IMR-90 (cell line): ENCODE results near the gene MAP2K5. TPM values are rescaled to one million over a fixed set of nuclear protein-coding genes. Genes with fewer than 3 reads are reported as not detected.

Experiments used
- ATAC-seq: fragments of 200-7000 bp; cut with Tn5 transposase; 2 replicates; pipeline ENCODE4 v1.9.1; 2020; ENCODE audit warnings: low read depth, mild to moderate bottlenecking, moderate library complexity
- BruUV-seq: library from RNA; stranded (reverse); fragments of 400-500 nt; replicated peaks from 2 replicates; lab custom pipeline; 2021; lab: Mats Ljungman, UMichigan
- CTCF ChIA-PET: fragments of 300-600 bp; formaldehyde crosslinking; extraction: SDS; loops from one replicate; lab custom pipeline; 2021; ENCODE audit warnings: antibody characterized with exemption; lab: Yijun Ruan, JAX
- POLR2A ChIA-PET: fragments of 300-600 bp; sonication (Branson Sonifier 250); formaldehyde crosslinking; loops from one replicate; lab custom pipeline; 2022; ENCODE audit warnings: antibody characterized with exemption; ENCODE audit not compliant: unreplicated experiment; lab: Charles Lee
- DNase-seq: peaks from one replicate; pipeline ENCODE4 v3.0.0; 2013
- H2AFZ ChIP-seq: replicated peaks from 2 replicates; pipeline ENCODE3; 2013; ENCODE audit warnings: low read length, mild to moderate bottlenecking; ENCODE audit not compliant: poor library complexity
- H2AK5ac ChIP-seq: 2 replicates; pipeline ENCODE4 v1.6.1; 2013; ENCODE audit warnings: low read depth, low read length, inconsistent platforms
- H2AK9ac ChIP-seq: replicated peaks from 2 replicates; pipeline ENCODE3; 2013; ENCODE audit warnings: mild to moderate bottlenecking, low read depth, low read length, moderate library complexity; ENCODE audit not compliant: poor library complexity
- H2BK120ac ChIP-seq: 2 replicates; pipeline ENCODE4 v1.6.1; 2013; ENCODE audit warnings: low read depth, low read length, inconsistent platforms
- H2BK15ac ChIP-seq: 3 replicates; pipeline ENCODE4 v1.6.1; 2013; ENCODE audit warnings: low read depth, low read length, inconsistent platforms
- H2BK20ac ChIP-seq: 2 replicates; pipeline ENCODE4 v1.6.1; 2013; ENCODE audit warnings: low read depth, mild to moderate bottlenecking, inconsistent platforms, low read length, moderate library complexity
- H2BK5ac ChIP-seq: 2 replicates; pipeline ENCODE4 v1.6.1; 2013; ENCODE audit warnings: mild to moderate bottlenecking, low read depth, low read length, inconsistent platforms; ENCODE audit not compliant: poor library complexity, severe bottlenecking
- H3K14ac ChIP-seq: replicated peaks from 2 replicates; pipeline ENCODE4 v1.6.1; 2013; ENCODE audit warnings: low read depth, low read length, inconsistent platforms
- H3K18ac ChIP-seq: 2 replicates; pipeline ENCODE4 v1.6.1; 2013; ENCODE audit warnings: low read depth, low read length, control low read depth
- H3K23ac ChIP-seq: 2 replicates; pipeline ENCODE4 v1.6.1; 2013; ENCODE audit warnings: low read depth, low read length, inconsistent platforms
- H3K27ac ChIP-seq: 2 replicates; pipeline ENCODE4 v1.5.1; 2013; ENCODE audit warnings: mild to moderate bottlenecking, control low read depth, low read length; ENCODE audit not compliant: insufficient read depth
- H3K27me3 ChIP-seq: 2 replicates; pipeline ENCODE4 v1.6.1; 2013; ENCODE audit warnings: low read length; ENCODE audit not compliant: control insufficient read depth, insufficient read depth
- H3K36me3 ChIP-seq: 2 replicates; pipeline ENCODE4 v1.6.1; 2013; ENCODE audit warnings: low read length, mixed read lengths; ENCODE audit not compliant: control insufficient read depth, insufficient read depth
- H3K4ac ChIP-seq: 2 replicates; pipeline ENCODE4 v1.6.1; 2013; ENCODE audit warnings: low read depth, low read length, inconsistent platforms
- H3K4me1 ChIP-seq: 2 replicates; pipeline ENCODE4 v1.6.1; 2013; ENCODE audit warnings: low read length, mixed read lengths; ENCODE audit not compliant: control insufficient read depth, insufficient read depth
- H3K4me2 ChIP-seq: 2 replicates; pipeline ENCODE4 v1.6.1; 2013; ENCODE audit warnings: low read depth, mild to moderate bottlenecking, control low read depth, low read length, moderate library complexity
- H3K4me3 ChIP-seq: 2 replicates; pipeline ENCODE4 v1.5.1; 2013; ENCODE audit warnings: low read depth, mild to moderate bottlenecking, control low read depth, low read length, moderate library complexity; ENCODE audit not compliant: insufficient read depth
- H3K56ac ChIP-seq: 2 replicates; pipeline ENCODE4 v1.6.1; 2013; ENCODE audit warnings: low read length, inconsistent platforms; ENCODE audit not compliant: insufficient read depth; ENCODE audit errors: extremely low read depth
- H3K79me1 ChIP-seq, 2 experiments: 2 replicates each; pipeline ENCODE4 v1.6.1; 2013; ENCODE audit warnings: low read length in 2 of 2, inconsistent platforms in 1 of 2, low read depth in 1 of 2
- H3K9ac ChIP-seq: 2 replicates; pipeline ENCODE4 v1.6.1; 2013; ENCODE audit warnings: low read depth, low read length, control low read depth
- H3K9me1 ChIP-seq: 2 replicates; pipeline ENCODE4 v1.6.1; 2013; ENCODE audit warnings: low read length, inconsistent platforms; ENCODE audit not compliant: insufficient read depth
- H3K9me3 ChIP-seq: 2 replicates; pipeline ENCODE4 v1.6.1; 2013; ENCODE audit warnings: low read length; ENCODE audit not compliant: control insufficient read depth, insufficient read depth
- H4K20me1 ChIP-seq: 2 replicates; pipeline ENCODE4 v1.6.1; 2013; ENCODE audit warnings: low read length, inconsistent platforms; ENCODE audit not compliant: insufficient read depth
- H4K5ac ChIP-seq: 2 replicates; pipeline ENCODE4 v1.6.1; 2013; ENCODE audit warnings: mild to moderate bottlenecking, low read depth, low read length, control low read depth
- H4K8ac ChIP-seq, 2 experiments: 2 replicates each; pipeline ENCODE4 v1.6.1; 2013; ENCODE audit warnings: low read depth in 2 of 2, low read length in 2 of 2, control low read depth in 1 of 2, inconsistent platforms in 1 of 2
- H4K91ac ChIP-seq: 2 replicates; pipeline ENCODE4 v1.6.1; 2013; ENCODE audit warnings: low read depth, low read length, inconsistent platforms; ENCODE audit not compliant: insufficient read depth
- BHLHE40 ChIP-seq: fragments of 150-350 bp; IDR thresholded peaks from 2 replicates; pipeline ENCODE4 v1.6.1; 2016; ENCODE audit warnings: mild to moderate bottlenecking, low read depth, low read length
- CEBPB ChIP-seq: IDR thresholded peaks from 2 replicates; pipeline ENCODE4 v1.6.1; 2012; ENCODE audit warnings: low read depth, low read length, improper control_type of control experiment
- CHD1 ChIP-seq: IDR thresholded peaks from 2 replicates; pipeline ENCODE4 v1.6.1; 2012; ENCODE audit warnings: low read depth, low read length, improper control_type of control experiment
- ELK1 ChIP-seq: fragments of 150-350 bp; IDR thresholded peaks from 2 replicates; pipeline ENCODE4 v1.6.1; 2016; ENCODE audit warnings: low read depth, mild to moderate bottlenecking, low read length, moderate library complexity, borderline replicate concordance
- FOS ChIP-seq: fragments of 150-350 bp; IDR thresholded peaks from 2 replicates; pipeline ENCODE4 v1.6.1; 2016; ENCODE audit warnings: low read depth, low read length
- MAFK ChIP-seq: IDR thresholded peaks from 2 replicates; pipeline ENCODE4 v1.6.1; 2012; ENCODE audit warnings: low read depth, low read length, improper control_type of control experiment
- MAZ ChIP-seq: IDR thresholded peaks from 2 replicates; pipeline ENCODE4 v1.6.1; 2012; ENCODE audit warnings: low read depth, mild to moderate bottlenecking, low read length, improper control_type of control experiment, moderate library complexity, borderline replicate concordance
- NFE2L2 ChIP-seq: fragments of 150-350 bp; IDR thresholded peaks from 2 replicates; pipeline ENCODE4 v1.6.1; 2016; ENCODE audit warnings: low read depth, mild to moderate bottlenecking, low read length
- RAD21 ChIP-seq: IDR thresholded peaks from 2 replicates; pipeline ENCODE4 v1.6.1; 2012; ENCODE audit warnings: low read length, improper control_type of control experiment
- RCOR1 ChIP-seq: IDR thresholded peaks from 2 replicates; pipeline ENCODE4 v1.6.1; 2012; ENCODE audit warnings: mild to moderate bottlenecking, low read length, improper control_type of control experiment; ENCODE audit not compliant: insufficient replicate concordance
- USF2 ChIP-seq: fragments of 150-350 bp; IDR thresholded peaks from 2 replicates; pipeline ENCODE4 v1.6.1; 2017; ENCODE audit warnings: mild to moderate bottlenecking, antibody characterized with exemption, low read length, low read depth
- WGBS, 2 experiments: methylation state at CpG; one replicate each; pipeline versions ENCODE4 v1.1.5 to v1.1.7; 2013; ENCODE audit warnings: missing lambda C conversion rate in 2 of 2; ENCODE audit not compliant: insufficient read length in 1 of 2; ENCODE audit errors: extremely low coverage in 2 of 2; 5-methylcytosine and 5-hydroxymethylcytosine counted together
- dilution Hi-C: fragments of 300-500 bp; cut with HindIII; formaldehyde crosslinking; loops from one replicate; pipeline ENCODE4 v1.14.3; 2018; ENCODE audit warnings: low sequenced_read_pairs; ENCODE audit not compliant: unreplicated experiment
- in situ Hi-C: fragments of 300-500 bp; cut with MboI; formaldehyde crosslinking; loops from 3 replicates; pipeline ENCODE4 v1.14.3; 2019; ENCODE audit warnings: low sequenced_read_pairs, inconsistent platforms, mixed read lengths
- intact Hi-C: fragments of 100-400 bp; cut with micrococcal nuclease; formaldehyde crosslinking; loops from 2 replicates; pipeline ENCODE4 v1.10.0; 2022
- polyA plus RNA-seq, 3 experiments: library from polyadenylated mRNA; depleted of rRNA; stranded (reverse); fragments of >200 nt; gene quantifications; 2 replicates each; pipeline ENCODE4 v1.2.3, GENCODE V29; 2012; ENCODE audit warnings: low replicate concordance in 1 of 3
- total RNA-seq: library from RNA; depleted of rRNA; stranded (reverse); fragments of >200 nt; gene quantifications from 2 replicates; pipeline ENCODE4 v1.2.3, GENCODE V29; 2012

Gene MAP2K5
- total and polyA plus RNA-seq, 2 of the 4 experiments (the other 2 are of a cell fraction) = 1.6 to 6.1 TPM

GRCh38 chr15:67544475-67544874 lies 2.0 kb downstream of the MAP2K5 start:
- Histone ChIP-seq H3K23ac (no peak overlapping the region), H3K4me2 (no peak overlapping the region), H3K27ac (no peak overlapping the region), H3K27me3 (no peaks in the 10 kb centered on the region), H3K36me3 (peaks cover 9% of the 10 kb centered on the region; the same call in 1 of the 2 replicates), H4K5ac (no peak overlapping the region), H3K9ac (no peak overlapping the region), H3K4ac (no peak overlapping the region), H2AK5ac (no peak overlapping the region), H2BK20ac (no peak overlapping the region), H3K4me1 (peaks cover 12% of the 10 kb centered on the region), H4K20me1 (peaks cover 7% of the 10 kb centered on the region; the same call in 1 of the 2 replicates), H3K56ac (no peak overlapping the region), H2BK120ac (no peak overlapping the region), H4K8ac (no peak overlapping the region), H2AK9ac (no peak overlapping the region), H3K14ac (no peak overlapping the region), H2BK5ac (no peak overlapping the region), H3K9me3 (no peaks in the 10 kb centered on the region), H2AFZ (no peak overlapping the region), H3K9me1 (peaks cover 3% of the 10 kb centered on the region; the same call in 1 of the 2 replicates), H3K18ac (no peak overlapping the region), H4K91ac (no peak overlapping the region), H3K79me1 (peaks cover 25 to 37% of the 10 kb centered on the region in 2 experiments), H3K4me3 (no peak overlapping the region), H2BK15ac (no peak overlapping the region)
- WGBS, 2 experiments = no CpG with 5 or more reads among the region's 3 CpGs
- in situ Hi-C loops = no loop called here
- POLR2A ChIA-PET = no interaction called here
- dilution Hi-C loops = no loop called here
- ATAC-seq (no peak), DNase-seq (no peak)
- intact Hi-C loops = loop anchor here (5.0 kb wide), 1 partner anchor 288 kb away; no protein-coding TSS in a partner anchor
- CTCF ChIA-PET = no interaction called here
- no peak for TF ChIP-seq MAZ
- TF ChIP-seq CHD1 = no peak
- TF ChIP-seq MAFK = no peak
- TF ChIP-seq ELK1 = no peak
- no peak for TF ChIP-seq USF2
- no peak for TF ChIP-seq BHLHE40
- no peak for TF ChIP-seq FOS
- TF ChIP-seq CEBPB = no peak
- no peak for TF ChIP-seq RCOR1
- no peak for TF ChIP-seq RAD21
- no peak for TF ChIP-seq NFE2L2
- BruUV-seq = no TSS peak
